Breast epithelium (tissue), 3 donors: ENCODE data around the gene SORBS1.

Experiments used
- POLR2AphosphoS5 ChIP-seq, 3 donors: sonication (generic); formaldehyde crosslinking; IDR thresholded peaks; one replicate each; pipeline ENCODE4 v1.6.1; 2017; ENCODE audit warnings: antibody characterized with exemption in 3 of 3
- TF ChIP-seq, protein P1 (sequence below), 3 donors: fragments of 450-650 bp; IDR thresholded peaks; one replicate each; pipeline ENCODE4 v1.5.1; 2016 to 2017; ENCODE audit warnings: antibody characterized with exemption in 3 of 3, mild to moderate bottlenecking in 3 of 3, moderate library complexity in 3 of 3

GRCh38 chr10:95469251-95469650, 91.9 kb downstream of the SORBS1 start:
- TF ChIP-seq, protein P1, sequence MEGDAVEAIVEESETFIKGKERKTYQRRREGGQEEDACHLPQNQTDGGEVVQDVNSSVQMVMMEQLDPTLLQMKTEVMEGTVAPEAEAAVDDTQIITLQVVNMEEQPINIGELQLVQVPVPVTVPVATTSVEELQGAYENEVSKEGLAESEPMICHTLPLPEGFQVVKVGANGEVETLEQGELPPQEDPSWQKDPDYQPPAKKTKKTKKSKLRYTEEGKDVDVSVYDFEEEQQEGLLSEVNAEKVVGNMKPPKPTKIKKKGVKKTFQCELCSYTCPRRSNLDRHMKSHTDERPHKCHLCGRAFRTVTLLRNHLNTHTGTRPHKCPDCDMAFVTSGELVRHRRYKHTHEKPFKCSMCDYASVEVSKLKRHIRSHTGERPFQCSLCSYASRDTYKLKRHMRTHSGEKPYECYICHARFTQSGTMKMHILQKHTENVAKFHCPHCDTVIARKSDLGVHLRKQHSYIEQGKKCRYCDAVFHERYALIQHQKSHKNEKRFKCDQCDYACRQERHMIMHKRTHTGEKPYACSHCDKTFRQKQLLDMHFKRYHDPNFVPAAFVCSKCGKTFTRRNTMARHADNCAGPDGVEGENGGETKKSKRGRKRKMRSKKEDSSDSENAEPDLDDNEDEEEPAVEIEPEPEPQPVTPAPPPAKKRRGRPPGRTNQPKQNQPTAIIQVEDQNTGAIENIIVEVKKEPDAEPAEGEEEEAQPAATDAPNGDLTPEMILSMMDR (IDR thresholded peaks at IDR 0.05), result no peak
- peak in 1 of 3 donors; percentile 56 for TF ChIP-seq POLR2AphosphoS5 (IDR thresholded peaks at IDR 0.05)
